GM12892 (cell line): Measurements from ENCODE around the gene GPALPP1.

Experiments
- POLR2A ChIP-seq: IDR thresholded peaks from 2 replicates; pipeline ENCODE4 v1.6.1; 2011; ENCODE audit warnings: low read depth, low read length, control low read depth
- POLR2AphosphoS5 ChIP-seq: IDR thresholded peaks from 2 replicates; pipeline ENCODE4 v1.6.1; 2011; ENCODE audit warnings: low read depth, low read length, control low read depth
- TAF1 ChIP-seq: IDR thresholded peaks from 2 replicates; pipeline ENCODE4 v1.6.1; 2011; ENCODE audit warnings: low read depth, mild to moderate bottlenecking, control low read depth, low read length, borderline replicate concordance

GRCh38 chr13:44989071-44989889 lies at the start of gene GPALPP1, which contains the start of gene NUFIP1:
- TF ChIP-seq POLR2A, result peak; percentile 76; the same call in 1 of the 2 replicates
- peak; percentile 79 for TF ChIP-seq POLR2AphosphoS5
- TF ChIP-seq TAF1, result peak; percentile 51; the same call in 1 of the 2 replicates
